GM21528 (cell line): Measurements from ENCODE around the gene PTPN23.
"Not testable (repeated sequence)": the region's sequence is repeated elsewhere in the genome, so short reads cannot be mapped to it uniquely, and the experiment has no call there.

ENCODE experiments used
- ATAC-seq: cut with Tn5 transposase; IDR thresholded peaks from one replicate; pipeline ENCODE4 v1.9.1; 2021; ENCODE audit warnings: mild to moderate bottlenecking, moderate library complexity; ENCODE audit not compliant: unreplicated experiment, low FRiP score

The PTPN23 gene

GRCh38 chr3:47380601-47381316, at the start of gene PTPN23:
TSS of gene PTPN23 (plus strand) at chr3:47381021. CDS start at chr3:47381097, 76 bp downstream.
- peak; percentile 81 for ATAC-seq

GRCh38 chr3:47333907-47334306, 46.9 kb upstream of the PTPN23 start:
- no peak for ATAC-seq

- ATAC-seq, result no peak
Measured at GRCh38 chr3:47337656-47338055, 43.2 kb upstream of the PTPN23 start.

DNA sequence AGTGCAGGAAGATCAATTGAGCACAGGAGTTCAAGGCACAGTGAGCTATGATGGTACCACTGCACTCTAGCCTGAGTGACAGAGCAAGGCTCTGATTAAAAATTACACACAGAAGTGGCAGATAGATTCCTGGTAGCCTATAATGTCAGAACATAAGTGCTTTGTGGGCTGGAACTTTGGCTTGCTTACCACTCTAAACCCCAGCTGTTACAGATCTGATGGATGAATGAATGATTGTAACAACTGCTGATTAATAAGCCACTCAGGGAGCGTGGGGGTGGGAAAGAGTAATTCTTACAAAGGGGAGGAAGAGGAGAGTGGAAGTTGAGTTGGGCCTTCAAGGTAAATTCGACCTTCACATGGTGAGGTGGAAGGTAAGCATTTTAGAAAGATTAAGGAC, 40.9 kb upstream of the PTPN23 start:
- no peak for ATAC-seq

GRCh38 chr3:47340866-47341265, 40.0 kb upstream of the PTPN23 start:
- ATAC-seq, result no peak

GRCh38 chr3:47342151-47342550, 38.7 kb upstream of the PTPN23 start:
- ATAC-seq, result no peak

GRCh38 chr3:47342812-47343211, 38.0 kb upstream of the PTPN23 start:
- ATAC-seq, result no peak

DNA sequence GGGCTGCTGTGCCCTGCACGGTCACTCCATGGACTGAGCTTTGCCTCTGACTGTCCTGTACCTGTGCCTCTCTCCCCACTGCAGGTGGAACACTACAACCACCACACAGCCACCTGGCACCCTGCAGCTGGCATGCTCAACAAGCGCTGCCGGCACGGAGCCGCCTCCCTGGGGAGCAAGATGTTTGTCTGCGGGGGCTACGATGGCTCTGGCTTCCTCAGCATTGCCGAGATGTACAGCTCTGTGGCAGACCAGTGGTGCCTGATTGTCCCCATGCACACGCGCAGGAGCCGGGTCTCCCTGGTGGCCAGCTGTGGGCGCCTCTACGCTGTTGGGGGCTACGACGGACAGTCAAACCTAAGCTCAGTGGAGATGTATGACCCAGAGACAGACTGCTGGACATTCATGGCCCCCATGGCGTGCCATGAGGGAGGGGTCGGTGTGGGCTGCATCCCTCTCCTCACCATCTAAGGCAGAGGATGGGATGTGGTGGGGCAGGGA, 37.3 kb upstream of the PTPN23 start:
- ATAC-seq, result no peak

- ATAC-seq, result no peak
Measured at GRCh38 chr3:47344971-47345370, 35.9 kb upstream of the PTPN23 start.

DNA sequence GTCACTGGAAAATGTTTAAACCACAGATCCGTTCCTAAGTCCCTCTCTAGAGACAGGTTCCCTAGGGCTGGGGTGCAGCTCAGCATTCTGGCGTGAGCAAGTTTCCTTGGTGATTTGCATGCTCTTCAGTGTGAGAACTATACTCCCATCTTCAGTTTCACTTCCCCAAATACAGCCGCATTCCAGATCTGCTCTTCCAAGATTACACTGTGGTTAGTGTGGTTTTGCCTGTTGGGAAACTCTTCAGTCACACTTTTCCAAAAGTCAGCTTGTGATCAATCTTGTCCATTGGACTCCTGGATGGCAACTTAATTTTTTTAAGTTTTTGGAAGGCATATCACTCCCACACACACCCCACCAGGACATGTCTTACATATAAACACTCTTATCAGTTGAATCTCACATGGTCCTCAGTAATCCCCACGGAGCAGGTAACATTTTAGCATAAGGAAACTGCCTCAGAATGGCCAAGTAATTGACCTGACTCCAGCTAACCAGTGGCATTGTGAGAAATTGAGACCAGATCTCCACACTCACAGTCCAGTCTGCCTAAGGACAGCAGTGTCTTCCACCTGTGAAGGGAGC, 33.5 kb upstream of the PTPN23 start:
- peak; percentile 86 for ATAC-seq

GRCh38 chr3:47348411-47349154, 32.2 kb upstream of the PTPN23 start:
- ATAC-seq, result no peak

DNA sequence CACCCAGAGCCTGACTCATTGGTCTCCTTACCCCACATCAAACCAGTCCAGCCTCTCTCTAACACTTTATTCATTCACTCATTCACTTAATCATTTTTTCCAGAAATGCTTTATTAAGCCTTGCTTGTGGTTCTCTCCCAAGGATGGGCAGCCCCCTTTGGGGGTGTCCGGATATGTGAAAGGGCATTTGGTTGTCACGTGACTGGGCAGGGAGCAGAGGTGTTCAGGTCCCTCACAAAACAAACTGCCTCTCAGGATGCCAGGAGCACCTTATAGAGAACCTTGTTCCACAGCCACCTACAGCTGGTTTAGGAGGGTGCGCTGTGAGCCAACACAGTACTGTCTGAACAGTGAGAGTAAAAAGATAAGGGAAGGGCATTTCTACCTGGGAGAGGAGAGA, 25.8 kb upstream of the PTPN23 start:
- ATAC-seq, result no peak

GRCh38 chr3:47356201-47356600, 24.6 kb upstream of the PTPN23 start:
- no peak for ATAC-seq

- no peak for ATAC-seq
Measured at GRCh38 chr3:47359323-47359722, 21.5 kb upstream of the PTPN23 start.

DNA sequence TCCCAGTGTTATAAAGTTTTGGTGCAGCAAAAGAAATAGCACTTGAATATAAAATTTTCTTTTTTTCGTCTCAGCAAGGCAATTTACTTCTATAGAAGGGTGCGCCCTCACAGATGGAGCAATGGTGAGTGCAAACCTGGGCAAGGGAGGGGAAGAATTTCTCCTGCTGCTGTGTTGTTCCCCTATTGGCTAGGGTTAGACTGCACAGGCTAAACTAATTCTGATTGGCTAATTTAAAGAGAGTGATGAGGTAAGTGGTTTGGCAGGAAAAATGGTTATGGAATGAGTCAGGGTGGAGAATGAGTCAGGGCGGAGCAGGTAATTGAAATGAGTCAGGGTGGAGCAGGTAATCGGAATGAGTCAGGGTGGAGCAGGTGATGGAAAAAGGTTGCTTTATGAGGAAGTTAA, 20.7 kb upstream of the PTPN23 start:
- not testable (repeated sequence) for ATAC-seq

- ATAC-seq, result no peak
Measured at GRCh38 chr3:47362701-47363100, 18.1 kb upstream of the PTPN23 start.

- ATAC-seq, result no peak
Measured at GRCh38 chr3:47365213-47366153, 15.3 kb upstream of the PTPN23 start.

DNA sequence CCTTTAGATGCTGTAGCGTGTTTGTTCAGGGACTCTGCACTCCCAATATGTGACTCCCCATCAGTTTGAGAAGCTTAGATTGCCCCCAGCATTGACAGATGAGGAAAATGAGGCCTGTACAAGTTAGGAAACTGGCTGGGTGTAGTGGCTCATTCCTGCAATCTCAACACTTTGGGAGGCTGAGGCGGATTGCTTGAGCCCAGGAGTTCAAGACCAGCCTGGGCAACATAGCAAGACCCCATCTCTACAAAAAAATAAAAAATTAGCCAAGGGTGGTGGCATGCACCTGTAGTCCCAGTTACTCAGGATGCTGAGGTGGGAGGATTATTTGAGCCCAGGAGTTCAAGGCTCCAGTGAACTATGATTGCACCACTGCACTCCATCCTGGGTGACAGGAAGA, 14.0 kb upstream of the PTPN23 start:
- no peak for ATAC-seq

DNA sequence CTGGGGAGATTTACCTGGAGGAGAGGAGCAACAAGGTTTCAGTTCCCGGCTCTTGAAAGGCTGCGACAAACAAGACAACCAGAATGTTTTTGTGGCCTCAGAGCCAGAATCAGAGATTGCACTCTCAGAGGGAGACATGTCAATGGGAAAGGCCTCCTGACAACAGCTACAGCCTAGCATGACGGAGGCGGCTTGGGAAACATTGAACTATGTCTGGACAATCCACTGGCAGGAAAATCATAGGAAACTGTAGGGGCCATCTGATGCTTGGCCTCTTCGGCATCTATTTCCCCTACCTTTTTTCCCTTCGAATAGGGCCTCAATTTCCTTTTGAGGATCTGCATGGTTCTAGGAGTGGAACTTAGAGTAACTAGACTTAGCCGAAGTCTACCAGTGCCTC, 13.2 kb upstream of the PTPN23 start:
- no peak for ATAC-seq

- not testable (repeated sequence) for ATAC-seq
Measured at GRCh38 chr3:47370020-47370419, 10.8 kb upstream of the PTPN23 start.
